HG03432 (cell line): Measurements from ENCODE around the gene ABL1.
A peak's percentile ranks its signal among the peaks of the same experiment; 100 is the strongest.

ENCODE experiments used
- ATAC-seq: cut with Tn5 transposase; IDR thresholded peaks from one replicate; pipeline ENCODE4 v1.9.1; 2021; ENCODE audit warnings: mild to moderate bottlenecking, moderate library complexity; ENCODE audit not compliant: unreplicated experiment

ABL1 gene

GRCh38 chr9:130927995-130928900, 93.2 kb downstream of the ABL1 start:
- no peak for ATAC-seq

GRCh38 chr9:130929571-130930038, 94.6 kb downstream of the ABL1 start:
- ATAC-seq: no peak

DNA sequence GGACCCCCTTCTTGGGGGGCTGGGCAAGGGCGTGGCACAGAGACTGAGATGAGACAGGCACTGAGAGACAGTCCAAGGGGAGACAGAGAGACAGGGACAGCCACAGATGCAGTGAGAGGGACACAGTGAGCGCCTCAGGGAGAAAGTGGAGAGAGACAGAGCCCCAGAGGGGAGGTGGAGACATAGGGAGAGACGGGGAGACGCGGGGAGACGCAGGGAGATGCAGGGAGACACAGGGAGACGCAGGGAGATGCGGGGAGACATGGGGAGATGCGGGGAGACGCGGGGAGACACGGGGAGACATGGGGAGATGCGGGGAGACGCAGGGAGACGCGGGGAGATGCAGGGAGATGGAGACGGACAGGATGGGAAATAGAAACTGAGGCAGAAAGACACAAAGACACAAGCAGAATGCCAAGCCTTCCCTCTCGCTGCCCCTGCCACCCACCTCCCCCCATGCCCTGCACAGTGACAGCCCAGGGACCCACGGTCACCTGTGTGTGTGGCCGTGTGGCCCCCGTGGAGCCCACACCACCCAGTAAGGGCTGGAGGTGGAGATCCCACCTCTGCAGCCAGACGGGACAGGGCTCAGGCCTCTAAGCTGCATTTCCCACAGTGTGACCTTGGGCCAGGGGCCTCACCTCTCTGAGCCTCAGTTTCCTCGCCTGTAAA, 95.2 kb downstream of the ABL1 start:
- ATAC-seq: no peak

- no peak for ATAC-seq
These were observed 95.8 kb downstream of the ABL1 start for GRCh38 chr9:130930804-130931349.

GRCh38 chr9:130931508-130932254, 96.6 kb downstream of the ABL1 start:
- peak; percentile 55 for ATAC-seq

- ATAC-seq: no peak
These were observed 97.4 kb downstream of the ABL1 start for GRCh38 chr9:130932255-130933079.

- ATAC-seq: no peak
These were observed 98.3 kb downstream of the ABL1 start for GRCh38 chr9:130933114-130934046.

- no peak for ATAC-seq
These were observed 99.2 kb downstream of the ABL1 start for GRCh38 chr9:130934246-130934645.

DNA sequence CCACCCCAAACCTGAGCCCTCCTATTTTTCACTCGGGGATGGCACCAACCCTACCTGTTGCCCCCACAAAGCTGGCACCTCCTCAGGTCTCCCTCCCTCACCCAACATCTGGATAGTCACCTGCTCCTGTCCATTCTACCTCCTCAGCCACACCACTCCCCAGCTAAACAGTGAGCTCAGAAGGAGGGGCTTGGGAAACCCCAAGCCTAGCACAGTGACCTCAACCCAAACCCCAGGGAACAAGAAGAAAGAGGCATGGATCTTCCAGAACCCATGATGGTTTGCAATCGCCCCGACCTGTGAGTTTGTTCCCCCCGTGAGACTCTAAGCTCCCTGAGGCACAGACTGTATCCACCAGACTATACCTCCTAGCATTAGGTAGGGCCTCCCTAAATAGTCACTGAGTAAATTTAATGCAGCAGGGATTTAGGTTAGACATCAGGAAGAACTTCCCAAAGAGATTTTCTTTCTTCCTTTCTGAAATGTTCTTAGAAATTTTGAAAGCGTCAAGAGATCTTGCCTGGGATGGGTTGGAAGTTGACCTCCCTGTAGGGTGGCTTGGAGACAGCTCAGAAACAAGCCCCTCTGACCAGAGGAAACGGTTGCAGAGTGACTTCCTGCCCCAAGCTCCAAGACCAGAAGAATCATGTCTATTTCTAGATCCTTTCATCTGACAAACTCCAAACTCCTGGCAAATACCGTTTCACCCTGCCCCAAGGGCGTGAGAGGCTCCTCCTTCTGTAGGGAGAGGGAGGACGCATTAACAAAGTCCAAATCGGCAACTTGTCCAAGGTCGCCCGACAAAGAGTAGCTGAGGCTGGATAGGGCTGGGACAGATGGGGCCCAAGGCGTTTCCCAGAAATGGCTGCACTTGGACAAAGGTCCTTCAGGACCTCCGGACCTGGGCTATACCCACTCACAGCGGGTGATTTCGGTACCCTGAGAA, 99.9 kb downstream of the ABL1 start:
- no peak for ATAC-seq

DNA sequence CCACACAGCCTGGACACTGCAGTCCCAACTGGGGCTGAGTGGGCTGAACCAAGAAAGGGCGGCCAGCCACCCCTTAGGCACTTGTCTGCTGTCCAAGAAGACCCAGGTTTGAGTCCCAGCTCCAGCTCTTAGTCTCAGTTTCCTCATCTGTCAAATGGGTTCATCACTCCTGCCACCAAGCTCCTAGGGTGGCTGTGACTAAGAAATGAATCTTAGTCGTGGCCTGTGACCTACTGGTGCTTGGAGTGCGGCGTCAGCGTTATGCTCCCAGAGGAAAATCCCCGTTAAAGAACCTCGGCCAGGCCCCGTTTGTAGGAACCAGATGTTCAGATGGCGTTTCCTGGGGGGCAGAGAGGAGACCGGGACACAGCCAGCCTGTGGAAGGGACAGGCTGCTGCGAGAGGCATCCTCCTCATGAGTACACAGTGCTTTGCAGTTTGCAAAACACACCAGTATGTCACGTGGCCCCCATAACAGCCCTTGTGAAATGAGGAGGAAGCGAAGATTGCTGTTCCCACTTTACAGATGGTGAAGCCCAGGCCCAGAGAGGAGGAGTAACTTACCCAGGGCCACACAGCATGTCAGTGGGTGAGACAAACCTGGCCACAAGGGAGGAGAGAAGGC, 100.7 kb downstream of the ABL1 start:
- no peak for ATAC-seq

- ATAC-seq: no peak
These were observed 101.4 kb downstream of the ABL1 start for GRCh38 chr9:130936285-130937117.
